ENCODE measurements around the gene NHLRC4. TPM values are rescaled to one million over a fixed set of nuclear protein-coding genes. Genes with fewer than 3 reads are reported as not detected.

NHLRC4 gene
- total and polyA plus RNA-seq, 8 donors, result 0.35 to 1.4 (median 0.92) TPM; not detected in 3

- intact Hi-C loops (cut with DNase I; ENCODE audit: low total_unique reads), result no loop called here
- Histone ChIP-seq H3K4me1 (peaks cover 13 to 26% (median 18%) of the 10 kb centered on the region in 4 donors), H3K27me3 (peaks cover 19 to 77% (median 39%) of the 10 kb centered on the region in 3 donors), H3K4me3 (peak within 1 kb of the TSS in 3 of 4 donors; percentile 3 to 20 (median 16)), H3K9me3 (no peaks in the 10 kb centered on the region), H3K36me3 (no peaks in the 10 kb centered on the region), H3K27ac (no peak within 1 kb of the TSS)
- DNase-seq, result no peak
- 2 to 4% (median 3%) methylated on average over 25 to 82 of the region's 84 CpGs; no CpG with 5 or more reads in 1 of the 5 donors for WGBS, 5 donors
- TF ChIP-seq POLR2AphosphoS5 (IDR thresholded peaks at IDR 0.05), result no peak
- no peak for TF ChIP-seq CTCF (IDR thresholded peaks at IDR 0.05)
- TF ChIP-seq EP300 (IDR thresholded peaks at IDR 0.05), result no peak
- no peak for TF ChIP-seq POLR2A (IDR thresholded peaks at IDR 0.05)
These were observed 6.6 kb upstream of the NHLRC4 start, which contains the start of gene PRR35 for GRCh38 chr16:560204-560700. TSS of gene PRR35 (plus strand) at chr16:560394. CDS start at chr16:563295, 2,901 bp downstream.

DNA sequence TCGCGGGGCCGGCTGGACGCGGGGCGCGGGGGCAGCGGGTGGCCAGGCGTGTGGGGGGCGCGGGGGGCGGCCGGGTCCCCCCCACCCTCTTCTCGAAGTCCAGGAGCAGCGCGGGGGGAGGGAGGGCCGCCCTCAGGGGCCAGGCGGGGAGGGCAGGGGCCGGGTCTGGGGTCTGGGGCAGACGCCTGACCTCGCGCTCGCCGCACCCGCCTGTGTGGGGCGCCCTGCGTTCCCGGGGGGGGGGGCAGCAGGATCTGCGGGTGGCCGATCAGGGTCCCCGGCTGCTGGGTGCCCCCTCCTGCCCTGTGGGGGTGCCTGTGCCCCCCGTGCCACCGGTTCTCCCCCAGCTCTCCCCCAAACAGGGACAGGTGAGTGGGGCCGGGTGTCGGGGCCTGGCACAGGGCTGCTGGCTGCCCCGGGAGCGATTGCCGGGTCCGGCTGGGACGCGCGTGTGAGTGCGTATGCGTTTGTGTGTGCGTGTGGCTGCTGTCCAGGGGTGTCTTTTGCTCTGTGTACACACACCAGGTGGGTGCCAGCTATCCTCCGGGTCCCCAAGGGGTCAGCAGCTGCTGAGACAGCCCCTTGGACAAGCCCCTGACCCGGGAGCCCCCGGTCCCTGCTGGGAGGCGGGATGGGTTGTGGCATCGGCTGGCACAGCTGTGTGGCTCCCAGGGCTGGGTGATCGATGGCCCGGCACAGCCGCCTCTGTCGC, 5.9 kb upstream of the NHLRC4 start:
- Histone ChIP-seq H3K27ac (no peak overlapping the region), H3K27me3 (peaks cover 19 to 77% (median 39%) of the 10 kb centered on the region in 3 donors), H3K9me3 (no peaks in the 10 kb centered on the region), H3K4me3 (peak overlapping the region in 2 of 4 donors; percentile 16 to 20), H3K36me3 (no peaks in the 10 kb centered on the region), H3K4me1 (peaks cover 19 to 32% (median 23%) of the 10 kb centered on the region in 4 donors)
- 15 to 52% (median 29%) methylated on average over 11 to 53 of the region's 54 CpGs for WGBS, 5 donors
- intact Hi-C loops (cut with DNase I; ENCODE audit: low total_unique reads), result no loop called here
- DNase-seq, result no peak
- TF ChIP-seq POLR2AphosphoS5 (IDR thresholded peaks at IDR 0.05) (no peak), EP300 (IDR thresholded peaks at IDR 0.05) (no peak), POLR2A (IDR thresholded peaks at IDR 0.05) (no peak), CTCF (IDR thresholded peaks at IDR 0.05) (no peak)

GRCh38 chr16:561413-561794, 5.4 kb upstream of the NHLRC4 start:
- H3K27ac ChIP-seq, result no peak overlapping the region
- 63 to 79% (median 68%) methylated on average over 5 to 15 of the region's 15 CpGs for WGBS, 5 donors
- H3K4me1 ChIP-seq, result peaks cover 24 to 37% (median 29%) of the 10 kb centered on the region in 4 donors
- peaks cover 19 to 77% (median 39%) of the 10 kb centered on the region in 3 donors for H3K27me3 ChIP-seq
- DNase-seq, result no peak
- H3K9me3 ChIP-seq, result no peaks in the 10 kb centered on the region
- no peak overlapping the region for H3K4me3 ChIP-seq
- no peak for TF ChIP-seq EP300 (IDR thresholded peaks at IDR 0.05)
- intact Hi-C loops (cut with DNase I; ENCODE audit: low total_unique reads), result no loop called here
- no peaks in the 10 kb centered on the region for H3K36me3 ChIP-seq

DNA sequence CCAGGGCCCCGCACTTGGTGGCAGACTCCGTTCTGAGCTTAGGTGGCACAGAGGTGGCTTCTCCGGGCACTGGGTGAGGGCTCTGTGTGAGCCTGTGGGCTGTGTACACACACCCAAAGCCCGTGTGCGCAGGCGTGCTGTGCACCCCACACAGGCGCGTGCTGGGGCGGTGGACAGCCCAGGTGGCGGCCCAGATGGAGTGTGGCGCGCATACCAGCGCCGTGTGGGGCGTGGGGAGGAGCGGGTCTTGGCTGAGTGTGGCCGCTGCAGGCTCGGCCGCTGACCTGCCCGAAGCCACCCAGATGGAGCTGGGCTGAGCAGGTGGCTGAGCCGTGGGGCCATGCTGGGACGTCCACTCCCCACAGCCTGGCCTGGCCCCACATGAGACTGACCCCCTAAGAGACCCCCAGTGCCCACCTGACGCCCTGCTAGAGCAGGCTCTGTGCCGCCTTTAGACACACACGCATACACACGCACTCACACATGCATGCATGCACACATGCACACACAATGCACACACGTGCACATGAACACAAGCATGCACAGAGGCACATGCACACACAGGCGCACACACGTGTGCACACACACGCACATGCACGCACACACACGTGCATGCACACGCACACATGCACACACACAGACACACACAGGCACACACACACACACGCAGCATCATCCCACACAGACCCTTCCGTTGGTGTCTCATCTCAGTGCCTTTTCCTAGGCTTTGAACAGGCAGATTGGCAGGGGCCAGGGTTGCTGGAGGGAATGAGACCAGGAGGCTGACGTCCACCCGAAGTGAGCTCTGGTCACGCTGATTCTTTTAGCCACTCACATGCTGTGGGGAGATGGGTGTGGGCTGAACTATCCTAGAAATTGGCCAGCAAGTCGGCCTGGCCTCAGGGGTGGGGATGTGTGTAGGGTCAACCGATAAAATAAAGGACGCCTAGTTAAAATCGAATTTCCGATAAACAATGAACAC, 4.6 kb upstream of the NHLRC4 start:
- H3K9me3 ChIP-seq, result no peaks in the 10 kb centered on the region
- DNase-seq, result no peak
- no peak overlapping the region for H3K4me3 ChIP-seq
- TF ChIP-seq CTCF (IDR thresholded peaks at IDR 0.05), result no peak
- no peak for TF ChIP-seq EP300 (IDR thresholded peaks at IDR 0.05)
- TF ChIP-seq POLR2AphosphoS5 (IDR thresholded peaks at IDR 0.05), result no peak
- no peak for TF ChIP-seq POLR2A (IDR thresholded peaks at IDR 0.05)
- H3K36me3 ChIP-seq, result no peaks in the 10 kb centered on the region
- H3K4me1 ChIP-seq, result peaks cover 33 to 46% (median 37%) of the 10 kb centered on the region in 4 donors
- H3K27ac ChIP-seq, result no peak overlapping the region
- 80 to 85% (median 83%) methylated on average over 34 to 43 of the region's 43 CpGs for WGBS, 5 donors
- intact Hi-C loops (cut with DNase I; ENCODE audit: low total_unique reads), result no loop called here
- peaks cover 19 to 74% (median 39%) of the 10 kb centered on the region in 3 donors for H3K27me3 ChIP-seq

All from stomach (tissue), 9 donors.